GM19351 (cell line): ENCODE results near the gene NEDD9.

Experiments used
- ATAC-seq: cut with Tn5 transposase; IDR thresholded peaks from one replicate; pipeline ENCODE4 v1.9.1; 2021; ENCODE audit warnings: mild to moderate bottlenecking, moderate library complexity; ENCODE audit not compliant: unreplicated experiment

The NEDD9 gene

GRCh38 chr6:11183761-11184362 lies 48.6 kb downstream of the NEDD9 start:
- no peak for ATAC-seq

DNA sequence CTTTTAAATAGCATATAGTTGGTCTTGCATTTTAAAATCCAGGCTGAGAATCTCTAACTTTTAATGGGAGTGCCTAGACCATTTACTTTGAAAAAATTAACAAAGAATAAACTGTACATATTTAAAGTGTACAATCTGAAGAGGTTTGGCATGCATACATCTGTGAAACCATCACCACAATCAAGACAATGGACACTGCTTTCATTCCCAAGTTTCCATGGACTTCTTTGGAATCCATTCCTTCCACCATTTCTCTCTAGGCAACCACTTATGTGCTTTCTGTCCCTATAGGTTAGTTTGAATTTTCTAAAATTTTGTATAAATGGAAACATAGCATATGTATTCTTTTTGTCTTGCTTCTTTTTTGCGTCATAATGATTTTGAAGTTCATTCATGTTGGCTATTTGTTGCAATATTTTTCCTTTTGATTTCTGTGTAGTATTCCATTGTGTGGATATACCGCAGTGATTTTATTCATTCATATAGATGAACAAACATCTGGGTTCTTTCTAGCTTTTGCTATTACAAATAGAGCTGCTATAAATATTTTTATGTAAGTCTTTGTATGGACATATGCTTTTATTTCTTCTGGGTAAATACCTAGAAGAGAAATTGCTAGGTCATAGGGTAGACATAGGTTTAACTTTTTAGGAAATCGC lies 50.9 kb downstream of the NEDD9 start:
- no peak for ATAC-seq

- no peak for ATAC-seq
These were observed 52.9 kb downstream of the NEDD9 start for GRCh38 chr6:11179419-11180202.

GRCh38 chr6:11179088-11179418 lies 53.4 kb downstream of the NEDD9 start:
- ATAC-seq: no peak

- ATAC-seq: no peak
These were observed 55.2 kb downstream of the NEDD9 start for GRCh38 chr6:11177271-11177670.

- ATAC-seq: no peak
These were observed 58.2 kb downstream of the NEDD9 start for GRCh38 chr6:11174242-11174611.

GRCh38 chr6:11172501-11173327 lies 59.8 kb downstream of the NEDD9 start:
- no peak for ATAC-seq

DNA sequence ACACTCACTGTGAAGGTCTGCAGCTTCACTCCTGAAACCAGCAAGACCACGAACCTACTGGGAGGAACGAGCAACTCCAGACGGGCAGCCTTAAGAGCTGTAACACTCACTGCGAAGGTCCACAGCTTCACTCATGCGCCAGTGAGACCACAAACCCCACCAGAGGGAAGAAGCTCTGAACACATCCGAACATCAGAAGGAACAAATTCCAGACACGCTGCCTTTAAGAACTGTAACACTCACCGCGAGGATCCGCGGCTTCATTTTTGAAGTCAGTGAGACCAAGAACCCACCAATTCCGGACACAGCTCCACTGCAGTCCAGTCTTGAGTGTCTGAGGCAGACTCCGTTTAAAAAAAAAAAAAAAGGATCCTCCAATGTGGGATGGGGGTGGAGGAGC lies 60.5 kb downstream of the NEDD9 start:
- ATAC-seq: no peak

GRCh38 chr6:11168091-11168635 lies 64.3 kb downstream of the NEDD9 start:
- no peak for ATAC-seq

GRCh38 chr6:11166948-11167347 lies 65.5 kb downstream of the NEDD9 start:
- no peak for ATAC-seq

DNA sequence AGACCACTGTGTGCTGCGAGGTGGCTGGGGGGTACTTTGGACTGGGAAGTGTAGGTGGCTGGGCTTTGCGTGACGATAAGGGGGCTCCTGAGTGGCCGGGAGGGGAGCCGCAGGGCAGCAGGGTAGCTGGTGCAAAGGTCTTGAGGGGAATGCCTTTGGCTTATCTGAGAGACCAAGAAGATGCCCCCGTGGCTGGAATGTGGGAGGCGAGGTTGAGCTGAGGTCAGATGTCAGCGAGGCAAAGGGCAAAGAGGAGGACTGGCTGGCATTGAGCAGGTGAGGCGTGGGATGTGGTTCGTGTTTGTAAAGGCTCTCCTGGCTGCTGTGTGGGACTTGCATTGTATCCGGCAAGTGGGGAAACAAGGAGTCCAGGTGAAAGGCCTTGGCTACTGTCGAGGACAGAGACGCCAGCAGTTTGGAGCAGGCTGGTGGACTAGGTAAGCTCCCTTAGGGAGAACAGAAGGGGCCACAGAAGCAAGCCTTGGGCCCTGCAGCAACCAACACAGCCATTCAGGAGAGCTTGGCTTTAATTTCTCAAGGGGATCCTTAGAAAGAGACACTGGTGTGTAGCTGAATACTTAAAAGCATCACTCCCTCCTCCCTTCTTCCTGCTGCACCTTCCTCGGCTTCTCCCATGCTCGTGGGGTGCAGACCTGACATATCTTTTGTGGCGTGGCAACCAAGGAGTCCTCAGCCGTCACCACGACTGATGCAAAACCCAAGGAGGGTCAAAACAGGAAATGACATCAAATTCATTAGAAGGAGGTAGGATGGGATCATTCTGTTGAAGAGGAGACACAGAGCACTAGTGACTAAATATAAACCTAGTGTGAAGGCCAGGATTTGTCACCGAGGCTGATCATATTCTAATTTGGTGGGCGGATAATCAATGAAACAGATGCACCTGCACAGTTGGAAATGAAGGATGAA lies 67.5 kb downstream of the NEDD9 start:
- ATAC-seq: no peak

DNA sequence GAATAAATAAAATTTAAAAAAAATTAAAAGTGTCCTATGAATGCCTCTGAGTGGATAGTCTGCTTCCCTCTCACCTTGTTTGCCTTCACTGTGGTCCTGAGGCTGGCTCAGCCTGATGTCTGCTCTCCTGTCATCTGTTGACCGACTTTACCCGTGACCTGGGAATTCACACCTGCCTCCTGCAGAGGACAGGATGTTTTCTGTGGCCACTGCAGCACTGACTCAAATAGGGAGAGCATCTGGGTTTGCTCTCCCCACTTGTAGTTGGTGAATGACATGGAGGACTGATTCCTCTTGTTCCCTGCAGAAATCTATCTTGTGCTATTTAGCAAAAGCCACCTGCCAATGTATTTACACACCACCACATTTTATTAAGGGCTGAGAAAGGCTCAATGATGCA lies 68.5 kb downstream of the NEDD9 start:
- ATAC-seq: no peak

DNA sequence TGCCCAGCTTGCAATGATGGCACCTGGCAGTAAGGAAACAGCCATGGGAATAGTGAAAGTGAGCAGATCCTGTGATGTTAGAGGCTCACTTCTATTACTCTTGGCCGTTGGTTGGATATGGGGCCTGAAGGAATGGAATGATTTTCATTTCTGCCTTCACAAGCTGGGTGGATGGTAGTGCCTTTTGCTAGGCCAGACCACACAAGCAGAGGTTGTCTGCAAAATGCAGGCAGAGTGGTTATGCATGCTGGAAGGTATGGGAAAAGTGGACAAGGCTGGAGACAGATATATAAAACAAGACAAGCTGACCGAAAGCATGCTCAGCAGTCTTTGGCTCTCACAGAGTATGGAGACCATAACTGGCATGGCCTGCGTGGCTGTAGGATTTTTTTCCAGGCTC lies 70.2 kb downstream of the NEDD9 start:
- ATAC-seq: no peak

DNA sequence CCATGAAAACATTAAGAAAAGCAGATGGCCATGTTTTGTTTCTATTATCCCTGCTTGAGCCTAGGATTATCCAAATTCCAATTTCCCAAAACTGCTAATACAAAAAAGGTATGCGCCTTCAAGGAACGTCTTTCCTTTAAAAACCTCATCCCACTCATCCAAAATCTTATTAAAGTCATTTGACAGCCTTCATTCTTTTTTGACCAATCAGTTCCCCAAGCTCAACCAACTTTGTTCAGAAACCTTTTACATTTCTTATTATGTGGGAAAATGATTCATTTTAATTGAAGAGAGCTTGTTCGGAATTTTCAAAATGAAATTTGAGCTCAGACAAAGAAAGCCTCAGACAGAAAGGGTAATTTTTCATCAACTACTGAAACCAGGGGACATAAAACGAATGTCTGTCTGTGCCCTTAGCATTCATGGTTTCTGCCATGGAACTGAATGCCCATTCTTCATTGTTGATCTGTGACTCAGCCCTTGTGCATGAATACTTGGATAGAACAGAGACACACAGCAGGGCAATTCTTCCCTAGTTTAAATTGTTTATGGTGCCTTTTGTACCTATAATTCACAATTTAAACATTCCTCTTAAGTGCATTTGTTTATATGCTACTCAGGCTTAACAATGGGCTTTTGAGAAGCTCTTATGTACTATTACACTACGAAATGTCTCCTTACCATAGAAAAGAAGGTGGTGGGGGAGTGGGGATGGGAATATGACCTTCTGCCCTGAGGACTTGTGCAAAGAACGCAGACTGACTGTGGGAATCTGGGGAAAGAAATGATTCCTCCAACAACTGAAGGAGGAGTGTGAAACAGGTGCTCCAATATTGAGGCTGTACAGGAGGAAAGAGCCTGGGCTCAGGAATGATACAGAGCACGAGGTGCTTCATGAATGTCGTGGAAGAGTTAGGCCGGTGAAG lies 71.2 kb downstream of the NEDD9 start:
- ATAC-seq: no peak

GRCh38 chr6:11160199-11160598 lies 72.3 kb downstream of the NEDD9 start:
- ATAC-seq: no peak

GRCh38 chr6:11155589-11155988 lies 76.9 kb downstream of the NEDD9 start:
- no peak for ATAC-seq

GRCh38 chr6:11153447-11153846 lies 79.0 kb downstream of the NEDD9 start:
- ATAC-seq: no peak

DNA sequence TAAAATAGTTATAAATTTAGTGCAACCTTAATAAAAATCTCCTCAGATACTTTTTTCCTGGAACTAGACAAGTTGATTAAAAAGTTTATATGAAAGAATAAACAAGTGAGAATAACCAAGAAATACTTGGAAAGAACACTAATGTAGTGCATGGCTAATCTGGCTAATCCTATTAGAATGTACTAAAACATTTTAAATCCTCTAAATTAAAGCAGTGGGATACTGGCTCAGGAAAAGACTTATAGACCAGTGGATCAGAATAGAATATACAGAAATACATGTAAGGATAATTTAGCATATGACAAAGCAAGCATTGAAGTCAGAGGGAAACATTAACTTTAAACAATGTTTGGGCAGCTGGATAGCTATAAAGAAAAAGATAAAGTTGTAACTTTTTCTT lies 79.9 kb downstream of the NEDD9 start:
- ATAC-seq: no peak

DNA sequence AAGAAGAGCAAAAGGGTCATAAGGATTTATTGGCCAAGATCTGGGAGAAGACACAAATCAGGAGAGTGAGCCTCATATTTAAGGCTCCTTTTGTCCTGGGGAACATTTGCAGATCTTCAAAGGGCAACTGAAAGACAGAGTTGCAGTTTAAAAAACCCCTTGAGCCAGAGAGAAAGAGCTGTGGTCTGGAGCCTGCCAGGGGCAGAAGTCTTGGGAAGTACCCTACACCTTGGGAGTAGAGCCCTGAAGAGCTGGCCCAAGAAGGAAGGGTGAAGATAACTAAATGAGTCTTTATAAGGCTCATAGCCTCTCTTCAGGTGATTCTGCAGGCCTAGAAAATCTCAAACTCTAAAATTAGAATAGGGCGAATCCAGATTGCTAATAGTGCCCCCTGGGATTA lies 81.0 kb downstream of the NEDD9 start:
- ATAC-seq: no peak
